Activated T-cell treated with anti-CD3 and anti-CD28 coated beads, Interleukin-2, amount 50 U/mL, for 72 hours (primary cell): ENCODE data around the gene XPO6. TPM values are rescaled to one million over a fixed set of nuclear protein-coding genes. Genes with fewer than 3 reads are reported as not detected.

Experiments
- total RNA-seq, 2 donors: library from RNA; stranded (reverse); gene quantifications; one replicate each; pipeline ENCODE4 v1.2.3, GENCODE V29; 2022

Gene XPO6
- total RNA-seq, 2 donors from 2014 or later: 276 to 279 TPM

Other genes with a start within 250 kb of the XPO6 start
- gene GSG1L, start 148.3 kb downstream of the XPO6 start, total RNA-seq: not detected
- gene SBK1, start 80.6 kb upstream of the XPO6 start, total RNA-seq: 1 to 10 TPM; 6.2 to 7.0 TPM
- gene NPIPB6, start 151.5 kb upstream of the XPO6 start, total RNA-seq: 1 to 10 TPM; 2.9 to 3.9 TPM
- 100 to 1,000 TPM in 1 of 2 donors, 10 to 100 TPM in 1; 60.6 to 107 TPM for gene EIF3CL, start 191.9 kb upstream of the XPO6 start, total RNA-seq